ENCODE data around the gene PRG2.
"Not testable (repeated sequence)": the region's sequence is repeated elsewhere in the genome, so short reads cannot be mapped to it uniquely, and the experiment has no call there.

PRG2 gene

GRCh38 chr11:57344826-57345225 is 45.6 kb downstream of the PRG2 start:
- DNase-seq, result no peak

DNA sequence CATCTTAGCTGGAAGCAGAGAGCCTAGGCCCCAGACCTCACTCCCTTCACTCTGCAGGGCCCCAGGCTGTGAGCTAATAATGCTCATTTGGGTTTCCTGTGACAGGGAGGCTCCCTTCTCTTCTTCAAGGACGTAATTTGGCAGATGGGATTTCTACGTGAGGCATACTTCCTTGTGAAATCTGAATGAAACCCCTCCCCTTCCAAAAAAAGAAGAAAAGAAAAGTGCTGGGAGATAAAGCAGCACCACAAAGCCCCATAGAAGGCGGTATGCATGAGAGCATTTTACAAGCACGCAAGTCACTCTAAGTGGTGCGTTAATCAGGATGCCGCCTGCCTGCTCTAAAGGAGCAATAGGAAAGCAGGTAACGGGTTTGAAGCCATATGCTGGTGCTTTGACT is 46.6 kb downstream of the PRG2 start:
- no peak for DNase-seq

DNA sequence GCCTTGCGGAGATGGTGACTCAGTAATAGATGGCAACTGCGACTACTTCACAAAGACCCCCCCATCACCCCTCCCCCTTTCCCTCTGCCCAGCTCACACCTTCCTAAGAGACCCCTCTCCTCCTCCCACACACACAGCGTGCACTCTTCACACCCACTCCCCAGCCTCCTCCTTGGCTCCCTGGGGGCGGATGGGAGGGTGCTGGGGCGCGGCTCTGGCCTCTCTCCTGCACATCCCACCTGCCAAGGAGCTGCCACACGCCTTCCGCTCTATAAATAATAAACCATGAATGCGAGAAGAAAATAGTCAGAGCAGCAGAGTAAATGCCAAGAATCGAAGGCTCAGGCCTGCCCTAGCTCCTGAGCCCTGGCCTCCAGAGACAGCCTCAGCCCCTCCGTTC is 47.7 kb downstream of the PRG2 start:
- no peak for DNase-seq

DNA sequence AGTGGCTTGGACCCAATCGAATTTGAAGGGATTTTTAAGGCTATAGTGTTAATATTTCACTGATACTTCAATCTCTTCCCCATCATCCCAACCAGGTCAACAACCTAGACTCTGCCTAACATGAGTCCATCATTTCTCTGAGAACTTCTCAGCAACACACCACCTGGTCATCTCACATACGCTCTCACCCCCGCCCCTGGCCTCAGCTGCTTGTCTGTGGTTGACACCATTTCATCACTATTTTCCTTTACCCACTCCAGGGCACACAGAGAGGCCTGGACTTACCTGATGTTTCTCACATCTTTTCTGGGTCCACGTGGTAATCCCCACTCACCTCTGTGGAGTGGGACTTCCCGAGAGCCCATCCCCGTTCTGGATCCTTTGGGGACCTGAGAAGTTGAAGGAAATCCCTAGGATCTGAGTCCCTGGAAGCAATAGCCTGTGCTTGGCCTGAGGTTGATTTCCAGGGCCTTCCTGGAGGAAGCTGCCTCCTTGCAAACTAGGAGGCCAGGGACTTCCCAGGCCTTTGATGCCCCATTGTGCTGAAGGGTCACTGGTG is 49.1 kb downstream of the PRG2 start:
- no peak for DNase-seq

GRCh38 chr11:57340039-57340615 is 50.3 kb downstream of the PRG2 start:
- DNase-seq, result no peak

- DNase-seq, result no peak
Observed at GRCh38 chr11:57339328-57339727, 51.1 kb downstream of the PRG2 start.

DNA sequence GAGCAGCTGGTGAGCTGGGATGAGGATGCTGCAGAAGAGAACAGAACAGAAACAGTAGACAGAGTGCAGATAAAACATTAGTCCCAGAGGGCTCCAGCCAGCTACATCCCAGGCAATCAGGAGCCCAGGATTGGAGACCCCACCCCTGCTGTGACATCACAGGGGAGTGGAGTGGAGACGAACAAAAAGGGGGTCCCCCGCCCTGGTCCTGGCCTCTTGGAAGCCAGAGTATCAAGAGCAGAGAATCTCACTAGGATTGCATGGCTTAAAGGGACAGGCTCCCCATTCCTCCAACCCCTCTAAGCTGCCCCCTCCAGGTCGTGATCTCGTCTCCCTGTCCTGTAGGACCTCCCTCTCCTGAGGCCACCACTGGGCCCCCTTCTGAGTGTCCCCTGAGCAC is 52.3 kb downstream of the PRG2 start, which contains the start of gene P2RX3:
TSS of gene P2RX3 (plus strand) at position 211 of the 400 bp plus-strand sequence. CDS start 199 bp downstream, outside the sequence.
- DNase-seq, result no peak

GRCh38 chr11:57336856-57337255 is 53.6 kb downstream of the PRG2 start:
- DNase-seq, result not testable (repeated sequence)
